GM19023 (cell line): Measurements from ENCODE around the gene COPS6.

Experiments
- ATAC-seq: cut with Tn5 transposase; IDR thresholded peaks from one replicate; pipeline ENCODE4 v1.9.1; 2021; ENCODE audit warnings: mild to moderate bottlenecking, moderate library complexity; ENCODE audit not compliant: unreplicated experiment

COPS6 gene

GRCh38 chr7:100101016-100101862 is 12.5 kb downstream of the COPS6 start, which contains the start of the genes AP4M1 and MCM7:
Gene AP4M1, plus strand, starts transcription at chr7:100101643. Its CDS starts 72 bp downstream, at chr7:100101715.
Gene MCM7, minus strand, starts transcription at chr7:100101397. Its CDS starts 103 bp downstream, at chr7:100101294.
- peak; percentile 84 for ATAC-seq

DNA sequence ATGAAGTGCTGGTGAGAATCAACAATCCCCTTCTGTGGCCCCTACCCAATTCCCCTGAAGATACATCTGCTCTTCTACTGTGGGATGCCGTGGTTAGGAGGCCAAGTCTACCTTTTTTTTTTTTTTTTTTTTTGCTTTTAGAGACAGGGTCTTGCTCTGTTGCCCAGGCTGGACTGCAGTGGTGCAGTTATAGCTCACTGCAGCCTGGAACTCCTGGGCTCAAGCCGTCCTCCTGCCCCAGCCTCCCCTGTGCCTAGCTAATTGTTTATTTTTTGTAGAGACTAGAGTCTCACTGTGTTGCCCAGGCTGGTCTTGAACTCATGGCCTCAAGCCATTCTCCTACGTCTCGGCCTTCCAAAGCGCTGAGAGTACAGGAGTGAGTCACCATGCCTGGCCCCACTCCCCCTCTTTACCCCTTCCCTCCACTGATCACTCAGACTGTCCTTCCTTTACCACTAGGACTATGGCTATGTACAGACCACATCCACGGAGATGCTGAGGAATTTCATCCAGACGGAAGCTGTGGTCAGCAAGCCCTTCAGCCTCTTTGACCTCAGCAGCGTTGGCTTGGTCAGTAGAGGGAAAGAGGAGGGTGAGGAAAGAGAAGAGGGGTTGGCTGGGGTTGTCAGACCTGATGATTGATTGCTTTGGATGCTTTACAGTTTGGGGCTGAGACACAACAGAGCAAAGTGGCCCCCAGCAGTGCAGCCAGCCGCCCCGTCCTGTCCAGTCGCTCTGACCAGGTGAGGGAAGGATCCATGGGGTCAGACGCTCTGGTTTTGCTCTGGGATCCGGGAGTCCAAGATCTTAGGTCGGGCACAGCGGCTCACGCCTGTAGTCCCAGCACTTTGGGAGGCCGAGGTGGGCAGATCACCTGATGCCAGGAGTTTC is 14.4 kb downstream of the COPS6 start:
- ATAC-seq, result no peak

DNA sequence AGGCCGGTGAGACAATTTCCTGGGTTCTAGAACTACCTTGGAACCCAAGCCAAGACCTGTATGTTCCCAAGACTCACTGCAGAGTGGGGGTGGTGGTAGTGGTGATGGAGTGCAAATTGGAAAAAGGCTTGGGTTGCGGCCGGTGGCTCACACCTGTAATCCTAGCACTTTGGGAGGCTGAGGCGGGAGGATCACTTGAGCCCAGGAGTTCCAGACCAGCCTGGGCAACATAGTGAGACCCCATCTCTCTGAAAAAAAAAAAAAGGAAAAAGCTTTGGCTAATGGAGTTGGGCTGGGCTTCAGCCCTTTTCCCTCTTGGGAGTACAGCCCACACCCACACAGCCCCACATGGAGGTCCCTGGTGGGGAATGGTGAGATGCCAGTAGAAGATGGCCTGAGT is 16.8 kb downstream of the COPS6 start:
- no peak for ATAC-seq

DNA sequence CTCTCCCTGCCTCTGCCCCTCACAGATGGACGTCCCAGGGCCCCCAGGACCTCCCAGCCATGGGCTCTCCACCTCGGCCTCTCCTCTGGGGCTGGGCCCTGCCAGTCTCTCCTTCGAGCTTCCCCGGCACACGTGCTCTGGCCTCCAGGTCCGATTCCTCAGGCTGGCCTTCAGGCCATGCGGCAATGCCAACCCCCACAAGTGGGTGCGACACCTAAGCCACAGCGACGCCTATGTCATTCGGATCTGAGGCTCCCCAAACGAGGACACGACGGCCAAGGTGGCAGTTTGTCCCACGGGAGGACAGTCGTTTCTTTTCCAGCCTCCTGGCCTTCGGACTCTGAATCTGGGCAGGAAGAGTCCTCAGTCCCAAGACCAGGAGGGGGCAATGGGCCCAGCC is 17.9 kb downstream of the COPS6 start:
- no peak for ATAC-seq

GRCh38 chr7:100107125-100107737 is 18.5 kb downstream of the COPS6 start:
- no peak for ATAC-seq

- ATAC-seq, result no peak
Measured at GRCh38 chr7:100107890-100108289, 19.1 kb downstream of the COPS6 start.

- no peak for ATAC-seq
Measured at GRCh38 chr7:100109521-100110163, 20.9 kb downstream of the COPS6 start.

DNA sequence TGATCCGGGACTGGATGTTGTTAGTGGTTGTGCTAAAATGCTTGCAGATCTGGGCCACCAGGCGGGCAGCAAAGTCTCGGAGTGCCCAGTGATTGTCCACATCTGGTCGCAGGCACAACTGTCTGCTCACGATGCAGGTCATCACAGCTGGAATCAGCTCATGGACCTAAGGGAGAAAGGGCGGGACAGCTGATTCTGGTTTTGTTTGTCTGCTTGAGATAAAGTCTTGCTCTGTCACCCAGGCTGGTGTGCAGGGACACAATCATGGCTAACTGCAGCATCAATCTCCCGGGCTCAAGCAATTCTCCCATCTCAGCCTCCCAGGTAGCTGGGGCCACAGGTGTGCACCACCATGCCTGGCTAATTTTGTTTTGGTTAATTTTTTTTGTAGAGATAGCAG is 22.4 kb downstream of the COPS6 start:
- ATAC-seq, result no peak

DNA sequence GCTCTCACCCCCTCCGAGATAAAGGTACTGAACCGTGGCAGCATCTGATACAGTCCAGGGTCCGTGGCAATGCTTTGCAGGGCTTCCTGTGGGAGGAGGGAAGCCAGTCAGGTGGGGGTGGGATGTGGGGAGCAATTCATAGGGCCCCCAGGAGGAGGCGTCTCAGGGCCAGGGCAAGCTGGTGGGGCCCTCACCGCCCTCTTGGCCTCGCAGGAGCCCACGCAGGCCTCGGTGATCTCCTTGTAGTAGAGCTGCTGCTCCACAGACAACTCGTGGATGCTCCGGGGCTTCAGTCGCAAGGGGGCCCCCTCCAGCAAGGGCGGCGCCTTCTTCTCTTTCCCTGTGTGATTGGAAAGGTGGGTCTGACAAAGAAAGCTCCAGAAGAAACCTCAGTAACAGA is 23.1 kb downstream of the COPS6 start:
- ATAC-seq, result no peak

GRCh38 chr7:100115026-100115425 is 26.3 kb downstream of the COPS6 start:
- no peak for ATAC-seq

DNA sequence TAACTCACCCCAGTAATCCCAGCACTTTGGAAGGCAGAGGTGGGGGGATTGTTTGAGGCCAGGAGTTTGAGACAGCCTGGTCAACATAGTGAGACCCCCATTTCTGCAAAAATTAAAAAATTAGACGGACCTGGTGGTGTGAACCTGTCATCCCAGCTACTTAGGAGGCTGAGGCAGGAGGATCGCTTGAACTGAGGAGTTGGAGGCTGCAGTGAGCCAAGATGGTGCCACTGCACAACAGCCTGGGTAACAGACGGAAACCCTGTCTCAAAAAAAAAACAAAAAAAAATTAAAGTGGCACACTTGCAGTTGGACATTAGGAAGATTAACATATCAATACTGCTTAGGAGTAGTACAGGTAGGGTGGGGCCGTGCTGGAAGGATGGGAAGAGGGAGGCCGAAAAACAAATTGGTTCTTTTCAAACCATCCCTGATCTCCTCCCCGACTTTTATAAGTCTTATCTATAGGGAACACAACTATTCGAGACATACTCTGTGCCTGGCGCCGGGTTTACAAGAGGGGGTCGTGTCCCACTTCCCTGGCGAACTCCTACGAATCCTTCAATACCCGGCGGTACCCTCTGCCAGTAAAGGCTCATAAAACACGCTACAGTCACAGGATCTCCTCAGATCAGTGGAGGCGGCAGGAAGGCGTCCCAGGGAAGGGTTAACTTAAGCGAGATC is 29.8 kb downstream of the COPS6 start:
- ATAC-seq, result no peak

DNA sequence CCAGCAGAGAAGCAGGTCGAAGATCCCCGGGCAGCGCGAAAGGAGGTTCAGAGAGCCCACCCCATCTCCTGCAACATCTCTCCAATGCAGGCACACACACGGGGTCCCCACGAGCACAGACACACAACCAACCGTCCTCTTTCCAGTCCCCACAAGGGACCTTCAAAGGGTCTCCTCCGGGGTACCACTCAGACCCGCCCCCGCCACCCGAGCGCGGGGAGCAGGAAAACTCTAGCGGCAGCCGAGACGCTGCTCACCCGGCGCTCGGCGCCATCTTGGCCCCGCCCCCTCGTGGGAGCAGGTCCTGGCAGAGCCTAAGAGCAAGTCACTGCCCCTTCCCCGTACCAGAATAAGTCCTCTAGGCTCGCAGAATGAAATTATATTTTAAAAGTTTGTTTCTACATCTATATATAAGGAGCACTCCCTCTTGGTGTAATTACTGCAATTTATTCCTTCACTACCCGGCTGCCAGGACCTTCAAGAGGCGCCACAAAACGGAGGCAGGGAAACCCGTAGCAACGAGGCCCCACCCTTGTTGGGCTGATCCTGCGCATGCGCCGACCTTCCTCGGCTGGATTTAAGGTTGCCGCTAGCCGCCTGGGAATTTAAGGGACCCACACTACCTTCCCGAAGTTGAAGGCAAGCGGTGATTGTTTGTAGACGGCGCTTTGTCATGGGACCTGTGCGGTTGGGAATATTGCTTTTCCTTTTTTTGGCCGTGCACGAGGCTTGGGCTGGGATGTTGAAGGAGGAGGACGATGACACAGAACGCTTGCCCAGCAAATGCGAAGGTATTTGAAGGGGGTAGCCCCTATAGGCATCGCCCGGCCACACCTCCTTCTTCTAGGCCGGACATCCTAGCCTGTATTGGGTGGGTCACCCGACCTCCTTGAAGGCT is 30.6 kb downstream of the COPS6 start, which contains the start of the genes CNPY4 and TAF6:
TSS of gene CNPY4 (plus strand) at position 563 of the 898 bp plus-strand sequence. CDS start at position 674, 111 bp downstream.
TSS of gene TAF6 (minus strand) at position 287 of the 898 bp plus-strand sequence. CDS start 5,149 bp downstream, outside the sequence.
- peak; percentile 70 for ATAC-seq

- peak; percentile 29 for ATAC-seq
Measured at GRCh38 chr7:100119970-100120732, 31.4 kb downstream of the COPS6 start.

- ATAC-seq, result no peak
Measured at GRCh38 chr7:100120733-100121036, 31.9 kb downstream of the COPS6 start.

DNA sequence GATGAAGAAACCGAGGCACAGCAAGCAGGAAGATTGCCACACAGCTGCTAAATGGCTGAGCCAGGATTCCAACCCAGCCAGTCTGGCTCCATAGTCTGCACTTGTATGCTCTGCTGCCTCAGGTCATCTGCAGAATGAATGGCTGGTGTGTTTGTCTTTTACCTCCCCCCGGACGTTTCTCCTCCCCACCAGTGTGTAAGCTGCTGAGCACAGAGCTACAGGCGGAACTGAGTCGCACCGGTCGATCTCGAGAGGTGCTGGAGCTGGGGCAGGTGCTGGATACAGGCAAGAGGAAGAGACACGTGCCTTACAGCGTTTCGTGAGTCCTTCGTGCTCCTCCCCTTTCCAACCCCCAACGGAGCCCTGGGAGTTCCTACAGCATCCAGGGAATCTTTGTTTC is 33.3 kb downstream of the COPS6 start:
- ATAC-seq, result no peak

GRCh38 chr7:100122568-100122967 is 33.8 kb downstream of the COPS6 start:
- no peak for ATAC-seq

DNA sequence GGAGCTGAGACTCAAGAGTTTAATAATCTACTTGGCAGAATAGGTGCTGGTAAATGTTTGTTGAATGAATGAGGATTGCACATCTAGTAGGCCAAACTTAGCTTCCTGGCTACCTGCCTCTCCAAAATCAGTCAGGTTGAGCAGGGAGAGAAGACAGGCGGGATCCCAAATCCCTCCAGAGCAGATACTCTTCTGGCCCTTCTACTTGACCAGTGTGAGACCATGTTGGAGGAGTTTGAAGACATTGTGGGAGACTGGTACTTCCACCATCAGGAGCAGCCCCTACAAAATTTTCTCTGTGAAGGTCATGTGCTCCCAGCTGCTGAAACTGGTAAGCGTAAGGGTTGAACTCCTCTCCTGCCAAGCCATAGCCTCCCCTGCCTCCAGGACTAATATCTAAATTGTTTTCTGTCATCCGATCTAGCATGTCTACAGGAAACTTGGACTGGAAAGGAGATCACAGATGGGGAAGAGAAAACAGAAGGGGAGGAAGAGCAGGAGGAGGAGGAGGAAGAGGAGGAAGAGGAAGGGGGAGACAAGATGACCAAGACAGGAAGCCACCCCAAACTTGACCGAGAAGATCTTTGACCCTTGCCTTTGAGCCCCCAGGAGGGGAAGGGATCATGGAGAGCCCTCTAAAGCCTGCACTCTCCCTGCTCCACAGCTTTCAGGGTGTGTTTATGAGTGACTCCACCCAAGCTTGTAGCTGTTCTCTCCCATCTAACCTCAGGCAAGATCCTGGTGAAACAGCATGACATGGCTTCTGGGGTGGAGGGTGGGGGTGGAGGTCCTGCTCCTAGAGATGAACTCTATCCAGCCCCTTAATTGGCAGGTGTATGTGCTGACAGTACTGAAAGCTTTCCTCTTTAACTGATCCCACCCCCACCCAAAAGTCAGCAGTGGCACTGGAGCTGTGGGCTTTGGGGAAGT is 35.8 kb downstream of the COPS6 start:
- no peak for ATAC-seq
